ENCODE results near the gene PIN4. TPM values are rescaled to one million over a fixed set of nuclear protein-coding genes. Genes with fewer than 3 reads are reported as not detected.
A peak's percentile ranks its signal among the peaks of the same experiment; 100 is the strongest.

PIN4 gene
- total RNA-seq, 2 donors from 2014 or later = 0.99 to 4.4 TPM

DNA sequence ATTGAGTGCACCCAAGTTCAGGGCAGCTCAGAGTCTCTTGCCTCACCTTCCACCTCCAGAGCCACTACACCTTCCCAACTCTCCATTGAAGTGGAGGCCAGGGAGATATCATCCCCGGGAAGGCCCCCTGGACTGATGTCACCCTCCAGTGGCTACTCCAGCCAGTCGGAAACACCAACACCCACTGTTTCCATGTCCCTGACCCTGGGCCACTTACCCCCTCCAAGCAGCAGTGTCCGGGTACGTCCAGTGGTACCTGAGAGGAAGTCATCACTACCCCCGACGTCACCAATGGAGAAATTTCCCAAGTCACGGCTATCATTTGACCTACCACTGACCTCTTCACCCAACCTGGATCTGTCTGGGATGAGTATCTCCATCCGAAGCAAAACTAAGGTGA, 42.0 kb upstream of the PIN4 start:
- Histone ChIP-seq H3K4me1 (no peaks in the 10 kb centered on the region), H3K36me3 (replicated peaks in 1 of 2; ENCODE audit: insufficient read depth in 1 of 2, low read depth in 2 of 2) (no peaks in the 10 kb centered on the region), H3K27me3 (no peaks in the 10 kb centered on the region), H3K4me3 (no peak overlapping the region), H3K27ac (no peak overlapping the region), H3K9me3 (no peaks in the 10 kb centered on the region)
- TF ChIP-seq CTCF (IDR thresholded peaks at IDR 0.05) (no peak), POLR2A (IDR thresholded peaks at IDR 0.05) (no peak)
- ATAC-seq (no peak), DNase-seq (no peak)
- WGBS, 2 donors = 76 to 92% methylated on average over 2 to 7 of the region's 8 CpGs
- intact Hi-C loops (cut with DNase I) = no loop called here

GRCh38 chrX:72141372-72142004, 40.1 kb upstream of the PIN4 start:
- no peaks in the 10 kb centered on the region for H3K27me3 ChIP-seq
- no peaks in the 10 kb centered on the region for H3K36me3 ChIP-seq (replicated peaks in 1 of 2; ENCODE audit: insufficient read depth in 1 of 2, low read depth in 2 of 2)
- TF ChIP-seq CTCF (IDR thresholded peaks at IDR 0.05) (no peak), POLR2A (IDR thresholded peaks at IDR 0.05) (no peak)
- intact Hi-C loops (cut with DNase I) = no loop called here
- WGBS, 2 donors = 53 to 55% methylated on average over 4 of the region's 4 CpGs
- H3K27ac ChIP-seq = no peak overlapping the region
- ATAC-seq = no peak
- no peak overlapping the region for H3K4me3 ChIP-seq
- H3K4me1 ChIP-seq = no peaks in the 10 kb centered on the region
- H3K9me3 ChIP-seq = no peaks in the 10 kb centered on the region
- DNase-seq = no peak

DNA sequence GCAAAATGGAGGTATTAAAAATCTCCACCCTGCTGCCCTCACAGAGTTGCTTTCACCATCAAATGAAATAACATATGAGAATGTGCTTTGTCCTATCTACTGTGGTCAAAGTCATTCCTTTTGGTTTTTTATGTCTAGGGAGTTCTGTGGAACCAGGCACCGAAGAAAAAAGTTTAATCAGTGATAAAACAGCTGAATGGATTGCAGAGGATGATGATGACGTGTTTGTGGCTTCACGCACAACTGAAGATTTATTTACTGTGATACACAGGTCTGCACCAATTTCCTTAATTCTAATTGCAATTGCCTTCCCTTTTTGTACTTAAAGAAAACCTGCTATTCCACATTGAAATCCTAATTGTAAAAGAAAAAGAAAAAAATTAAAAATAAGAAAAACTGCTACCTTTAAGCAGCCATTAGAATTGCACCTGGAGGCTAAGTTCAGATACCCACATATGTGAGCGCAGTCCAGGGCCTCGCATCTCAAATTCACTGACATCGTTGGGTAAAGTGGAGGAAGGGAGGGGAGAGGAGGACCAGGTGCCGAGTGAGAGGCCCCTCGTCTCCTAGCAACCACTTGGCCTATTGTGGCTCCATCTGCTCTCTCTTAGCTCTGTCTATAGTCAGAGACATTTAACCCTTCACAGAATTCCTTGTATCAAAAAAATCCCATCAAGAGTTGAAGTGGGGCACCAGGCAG, 39.3 kb upstream of the PIN4 start:
- WGBS, 2 donors = 58 to 63% methylated on average over 8 of the region's 8 CpGs
- intact Hi-C loops (cut with DNase I) = no loop called here

DNA sequence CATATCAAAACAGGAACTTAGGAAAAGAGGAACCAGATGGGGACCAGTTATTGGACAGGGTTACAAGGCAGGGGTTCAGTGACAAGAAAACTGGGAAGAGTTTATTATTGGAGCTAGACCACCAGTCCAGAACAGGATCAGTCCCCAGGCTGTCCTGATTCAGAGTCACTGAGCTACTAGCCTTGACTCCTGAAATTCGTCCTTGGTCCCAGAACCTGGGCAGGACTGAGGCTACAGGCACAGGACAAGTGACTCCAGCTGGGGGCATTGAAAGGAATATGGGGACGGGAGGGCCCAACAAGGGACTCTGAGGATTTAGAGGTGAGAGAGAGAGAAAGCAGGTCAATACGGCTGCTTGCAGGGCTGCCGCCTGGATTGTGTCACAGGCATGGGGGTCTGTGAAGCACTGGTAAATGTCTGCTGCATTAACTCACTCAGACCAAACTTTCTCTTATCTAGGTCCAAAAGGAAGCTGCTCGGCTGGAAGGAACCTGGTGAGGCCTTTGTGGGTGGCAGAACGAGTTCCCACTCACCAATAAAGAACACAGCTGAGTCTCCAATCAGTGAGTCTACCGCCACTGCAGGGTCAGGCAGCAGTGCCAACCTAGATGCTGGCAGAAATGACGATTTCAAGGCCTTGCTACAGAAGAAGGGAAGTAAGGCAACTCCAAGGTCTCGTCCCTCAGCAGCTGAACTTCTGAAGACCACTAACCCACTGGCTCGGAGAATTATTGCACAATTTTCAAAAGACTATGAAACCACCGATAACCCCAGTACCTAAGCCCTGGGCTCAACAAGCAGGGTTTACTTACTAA, 38.6 kb upstream of the PIN4 start:
- TF ChIP-seq CTCF (IDR thresholded peaks at IDR 0.05) = no peak
- no peak for TF ChIP-seq POLR2A (IDR thresholded peaks at IDR 0.05)
- no peak for DNase-seq
- H3K9me3 ChIP-seq = no peaks in the 10 kb centered on the region
- no peaks in the 10 kb centered on the region for H3K36me3 ChIP-seq (replicated peaks in 1 of 2; ENCODE audit: insufficient read depth in 1 of 2, low read depth in 2 of 2)
- no peak overlapping the region for H3K4me3 ChIP-seq
- H3K27me3 ChIP-seq = no peaks in the 10 kb centered on the region
- no peak for ATAC-seq
- WGBS, 2 donors = 57 to 58% methylated on average over 4 to 10 of the region's 11 CpGs
- intact Hi-C loops (cut with DNase I) = no loop called here
- no peaks in the 10 kb centered on the region for H3K4me1 ChIP-seq
- H3K27ac ChIP-seq = no peak overlapping the region

More for the DNA sequence above, 39.3 kb upstream of the PIN4 start:
- Histone ChIP-seq H3K36me3 (replicated peaks in 1 of 2; ENCODE audit: insufficient read depth in 1 of 2, low read depth in 2 of 2) (no peaks in the 10 kb centered on the region), H3K27ac (no peak overlapping the region), H3K4me3 (no peak overlapping the region), H3K9me3 (no peaks in the 10 kb centered on the region), H3K27me3 (no peaks in the 10 kb centered on the region), H3K4me1 (no peaks in the 10 kb centered on the region)
- DNase-seq (peak in 2 of 4 donors; percentile 21 to 29), ATAC-seq (no peak)
- no peak for TF ChIP-seq CTCF (IDR thresholded peaks at IDR 0.05)
- no peak for TF ChIP-seq POLR2A (IDR thresholded peaks at IDR 0.05)

All from body of pancreas (tissue), 4 donors.